Activated gamma-delta T cell treated with Interleukin-2 at 50 U/mL for 16 hours (primary cell): Measurements from ENCODE around the gene FGD4.

ENCODE experiments used
- DNase-seq: peaks from one replicate; pipeline ENCODE4 v3.0.0-alpha.2; 2020

FGD4 gene

GRCh38 chr12:32399370-32400113, at the start of gene FGD4:
TSS of gene FGD4 (plus strand) at chr12:32399558.
- peak; percentile 14 for DNase-seq

DNA sequence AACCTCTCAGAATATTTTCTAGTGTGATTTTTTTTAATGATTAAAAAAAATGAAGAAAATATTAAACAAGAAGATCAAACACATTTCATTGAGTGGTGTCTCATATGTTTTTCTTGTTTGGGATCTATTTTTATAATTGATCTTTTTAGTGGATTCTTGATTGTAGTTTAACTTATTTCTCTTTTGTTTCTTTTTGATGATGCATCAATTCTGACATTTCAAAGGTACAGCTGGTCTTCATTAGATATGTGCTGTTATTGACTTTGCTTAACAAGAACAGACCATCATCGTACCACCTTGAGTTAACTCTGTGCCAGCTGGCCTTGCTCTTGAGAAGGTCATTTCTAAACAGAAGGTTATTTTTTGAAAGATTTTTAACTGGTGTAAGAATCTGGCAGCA, 45.8 kb upstream of the FGD4 start:
- no peak for DNase-seq

GRCh38 chr12:32357601-32358249, 41.6 kb upstream of the FGD4 start:
- no peak for DNase-seq

GRCh38 chr12:32360956-32361355, 38.4 kb upstream of the FGD4 start:
- DNase-seq, result no peak

DNA sequence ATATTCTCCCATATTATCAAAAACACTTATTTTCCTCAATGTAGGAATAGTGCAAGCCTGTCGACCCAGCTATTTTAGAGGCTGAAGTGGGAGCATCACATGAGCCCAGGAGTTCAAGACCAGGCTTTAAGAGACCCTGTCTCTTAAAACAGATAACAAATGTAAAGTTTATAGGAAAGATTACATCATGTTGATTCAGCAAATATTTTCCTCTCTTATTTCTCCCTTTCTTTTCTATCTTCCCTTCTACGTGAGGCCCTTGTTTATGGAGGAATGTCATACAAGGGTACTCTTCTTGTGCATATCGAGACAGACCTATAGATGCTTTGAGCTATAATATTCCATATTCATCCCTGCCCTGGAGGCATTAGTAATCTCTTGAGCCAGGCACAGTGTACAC, 36.5 kb upstream of the FGD4 start:
- no peak for DNase-seq

DNA sequence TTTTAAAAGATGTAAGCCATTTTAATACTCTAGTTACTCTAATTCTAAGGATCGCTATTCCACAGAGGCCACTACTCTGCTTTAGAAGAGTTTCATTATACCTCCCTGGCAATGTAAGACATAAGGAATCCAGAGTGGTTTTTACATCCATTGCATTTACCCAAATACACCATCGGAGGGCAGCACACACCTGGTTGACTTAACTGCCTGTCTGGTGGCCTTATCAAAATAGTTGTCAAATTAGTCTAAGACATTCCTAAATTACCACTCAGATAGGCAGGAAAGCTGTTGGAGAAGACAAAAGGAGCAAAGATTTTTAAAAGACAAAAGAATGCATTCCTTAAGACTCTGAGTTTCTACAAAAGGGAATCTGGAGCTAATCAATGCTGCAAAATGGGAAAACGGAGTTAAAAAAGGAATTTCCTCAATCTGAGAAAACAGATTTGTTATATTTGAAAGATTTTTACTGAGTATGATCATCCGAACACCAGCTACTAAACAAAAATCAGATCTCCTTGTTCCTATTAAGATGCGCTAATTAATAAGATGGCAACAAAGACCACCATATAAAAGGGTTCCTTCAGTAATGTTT, 33.8 kb upstream of the FGD4 start:
- peak; percentile 29 for DNase-seq

GRCh38 chr12:32366714-32367113, 32.6 kb upstream of the FGD4 start:
- no peak for DNase-seq

- DNase-seq, result no peak
Measured at GRCh38 chr12:32367381-32367780, 32.0 kb upstream of the FGD4 start.

GRCh38 chr12:32369202-32369601, 30.2 kb upstream of the FGD4 start:
- no peak for DNase-seq

DNA sequence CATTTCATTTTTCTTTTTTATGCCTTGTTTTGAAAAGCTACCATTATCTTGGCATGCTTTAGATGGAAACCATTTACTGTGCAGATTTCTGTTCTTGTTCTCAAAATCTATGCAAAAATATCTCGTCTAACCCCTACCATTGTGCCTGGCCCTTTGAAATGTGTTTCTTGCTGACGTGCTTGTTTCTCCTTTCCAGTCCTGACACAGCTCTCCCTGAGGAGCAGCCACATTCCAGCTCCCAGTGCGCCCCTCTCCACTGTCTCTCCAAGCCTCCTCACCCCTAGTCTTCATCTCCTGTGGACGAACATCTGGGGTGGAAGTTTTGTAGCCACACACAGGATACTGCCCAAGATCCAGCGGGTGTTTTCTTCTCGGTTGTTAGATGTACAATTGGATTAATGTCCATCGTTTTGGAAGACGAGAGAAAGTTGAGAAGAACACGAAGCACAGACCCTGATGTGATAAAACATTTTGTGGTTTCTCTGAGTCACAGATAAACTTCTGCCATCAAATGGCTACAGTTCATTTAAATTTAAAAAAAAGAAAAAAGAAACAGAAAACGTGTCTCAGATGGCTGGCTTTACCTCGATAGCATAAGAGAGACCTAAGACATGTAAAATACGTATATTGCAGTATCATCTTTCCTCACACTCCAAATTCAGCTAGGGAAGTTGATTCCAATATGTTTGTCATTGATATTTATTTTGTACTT, 21.9 kb upstream of the FGD4 start:
- no peak for DNase-seq

- no peak for DNase-seq
Measured at GRCh38 chr12:32379213-32379612, 20.1 kb upstream of the FGD4 start.

GRCh38 chr12:32379667-32380066, 19.7 kb upstream of the FGD4 start:
- DNase-seq, result no peak

- no peak for DNase-seq
Measured at GRCh38 chr12:32382226-32382625, 17.1 kb upstream of the FGD4 start.

DNA sequence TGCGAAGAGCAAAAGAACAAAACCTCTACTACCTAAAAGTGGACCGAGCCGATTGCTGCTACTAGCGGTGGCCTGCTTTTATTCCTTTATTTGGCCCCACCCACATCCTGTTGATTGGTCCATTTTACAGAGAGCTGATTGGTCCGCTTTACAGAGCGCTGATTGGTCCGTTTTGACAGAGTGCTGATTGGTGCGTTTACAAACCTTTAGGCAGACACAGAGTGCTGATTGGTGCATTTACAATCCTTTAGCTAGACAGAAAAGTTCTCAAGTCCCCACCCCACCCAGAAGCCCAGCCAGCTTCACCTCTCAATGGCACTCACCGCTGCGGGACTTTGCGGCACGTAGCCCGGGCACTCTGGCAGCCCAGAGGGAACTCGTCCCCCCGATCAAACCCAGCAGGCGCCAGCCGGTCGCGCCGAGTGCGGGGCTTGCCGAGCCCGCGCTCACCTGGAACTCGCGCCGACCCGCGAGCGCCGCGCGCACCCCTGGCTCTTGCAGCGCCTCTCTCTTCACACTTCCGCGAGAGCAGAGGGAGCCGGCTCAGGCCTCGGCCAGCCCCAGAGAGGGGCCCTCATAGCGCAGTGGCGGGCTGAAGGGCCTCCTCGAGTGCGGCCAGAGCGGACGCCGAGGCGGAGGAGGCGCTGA, 8.7 kb upstream of the FGD4 start:
- DNase-seq, result no peak

GRCh38 chr12:32395026-32395425, 4.3 kb upstream of the FGD4 start:
- DNase-seq, result no peak

DNA sequence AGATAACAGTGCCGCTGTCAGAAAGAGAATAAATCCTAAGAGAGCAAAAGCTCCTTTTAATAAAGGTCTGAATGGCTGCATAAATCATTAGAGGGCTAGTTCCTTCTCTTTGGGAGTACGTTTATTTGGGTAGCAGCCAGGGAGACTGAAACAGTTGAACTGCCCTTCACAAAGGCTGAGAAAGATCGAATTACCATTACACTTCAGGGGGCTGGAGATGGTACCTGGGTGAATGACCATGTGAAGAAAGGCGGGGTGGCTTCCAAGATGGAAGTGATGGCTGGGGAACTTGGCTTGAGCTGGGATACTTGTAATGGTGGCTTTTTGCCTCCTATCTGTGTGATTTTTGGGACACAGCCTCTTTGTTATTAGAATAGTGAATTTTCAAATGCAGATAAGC, 1.7 kb upstream of the FGD4 start:
- no peak for DNase-seq

DNA sequence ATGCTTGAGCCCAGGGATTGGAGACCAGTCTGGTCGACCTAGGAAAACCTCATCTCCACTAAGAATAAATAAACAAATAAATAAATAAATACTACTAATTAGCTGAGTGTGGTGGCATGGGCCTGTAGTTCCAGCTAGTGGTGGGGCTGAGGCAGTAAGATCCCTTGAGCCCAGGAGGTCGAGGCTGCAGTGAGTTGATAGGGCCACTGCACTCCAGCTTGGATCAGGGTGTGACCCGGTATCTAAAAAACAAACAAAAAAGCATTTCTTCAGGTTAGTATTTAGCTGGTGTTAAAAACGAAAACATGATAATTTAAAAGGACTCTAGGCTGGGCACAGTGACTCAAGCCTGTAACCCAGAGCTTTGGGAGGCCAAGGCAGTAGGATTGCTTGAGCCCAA, 1.2 kb upstream of the FGD4 start:
- no peak for DNase-seq

- DNase-seq, result no peak
Measured at GRCh38 chr12:32398816-32399369, 465 bp upstream of the FGD4 start.

- DNase-seq, result no peak
Measured at GRCh38 chr12:32400114-32400672, 835 bp downstream of the FGD4 start.

DNA sequence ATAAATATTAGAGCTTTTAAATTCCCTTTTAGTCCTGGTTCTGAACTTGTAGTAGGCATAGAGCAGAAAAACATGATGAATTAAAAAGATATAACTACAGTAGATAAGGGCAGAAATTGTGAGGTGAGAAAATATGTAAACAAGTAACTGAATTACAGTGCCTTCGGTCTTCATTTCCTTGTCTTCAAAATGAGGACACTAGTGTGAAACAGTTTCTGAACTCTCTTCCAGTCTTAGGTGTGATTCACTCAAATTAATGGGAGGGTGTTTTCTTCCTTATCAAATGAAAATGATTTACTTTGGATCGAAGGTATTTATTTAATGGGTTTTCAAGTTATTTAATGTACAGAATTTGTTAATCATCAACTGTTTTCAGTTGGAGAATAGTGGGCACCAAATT, 1.5 kb downstream of the FGD4 start:
- no peak for DNase-seq

GRCh38 chr12:32402170-32402569, 2.8 kb downstream of the FGD4 start:
- no peak for DNase-seq

- no peak for DNase-seq
Measured at GRCh38 chr12:32402946-32403345, 3.6 kb downstream of the FGD4 start.

DNA sequence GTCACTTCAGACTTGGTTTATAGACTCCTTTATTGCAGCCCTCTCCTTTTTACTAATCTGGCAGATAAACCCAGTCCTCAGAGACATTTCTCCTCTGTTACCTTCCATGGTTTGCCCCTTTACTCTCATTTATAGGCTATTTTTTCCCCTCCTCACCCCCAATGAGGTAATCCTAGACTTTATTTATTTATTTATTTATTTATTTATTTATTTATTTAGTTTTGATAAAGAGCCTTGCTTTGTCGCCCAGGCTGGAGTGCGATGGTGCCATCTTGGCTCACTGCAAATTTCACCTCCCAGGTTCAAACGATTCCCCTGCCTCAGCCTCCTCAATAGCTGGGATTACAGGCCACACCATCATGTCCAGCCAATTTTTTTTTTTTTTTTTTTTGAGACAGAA, 8.4 kb downstream of the FGD4 start:
- no peak for DNase-seq
